Hypothalamus (tissue), 51 donors: ENCODE measurements around the gene TPRN.

Experiments
- DNase-seq, 51 donors: peaks; one replicate each; lab custom pipeline; 2025; lab: John Stamatoyannopoulos, UW

The TPRN gene

GRCh38 chr9:137148661-137149060 is 51.9 kb downstream of the TPRN start:
- DNase-seq, result no peak

- DNase-seq, result no peak
These were observed 52.3 kb downstream of the TPRN start for GRCh38 chr9:137148242-137148641.

GRCh38 chr9:137147793-137148160 is 52.8 kb downstream of the TPRN start:
- no peak for DNase-seq

- DNase-seq, result no peak
These were observed 53.3 kb downstream of the TPRN start for GRCh38 chr9:137147091-137147792.

GRCh38 chr9:137146527-137146918 is 54.0 kb downstream of the TPRN start:
- DNase-seq, result no peak

GRCh38 chr9:137145731-137146526 is 54.6 kb downstream of the TPRN start:
- no peak for DNase-seq

- no peak for DNase-seq
These were observed 57.1 kb downstream of the TPRN start for GRCh38 chr9:137143459-137143858.

- no peak for DNase-seq
These were observed 58.3 kb downstream of the TPRN start for GRCh38 chr9:137141976-137142936.
